Measurements from ENCODE around the gene MBD3L3. TPM values are rescaled to one million over a fixed set of nuclear protein-coding genes. Genes with fewer than 3 reads are reported as not detected.

Gene MBD3L3
- total and polyA plus RNA-seq, 2 of the 4 experiments (the other 2 are of a cell fraction) = not detected

GRCh38 chr19:7098701-7099596 is 40.5 kb upstream of the MBD3L3 start:
- peak overlapping the region; percentile 94 for H4K5ac ChIP-seq (ENCODE audit: low read depth, low read length)
- peak overlapping the region; percentile 91 for H2AFZ ChIP-seq (replicated peaks; ENCODE audit: low read length, poor library complexity)
- DNase-seq (peak; percentile 87), ATAC-seq (ENCODE audit: low read depth) (peak; percentile 95)
- H3K14ac ChIP-seq (replicated peaks; ENCODE audit: low read depth, low read length) = peak overlapping the region; percentile 89
- 0 out of 2 replicates have a peak overlapping the region, but pooled peaks have one; percentile 17 for H2AK5ac ChIP-seq (ENCODE audit: low read depth, low read length)
- H3K27ac ChIP-seq (ENCODE audit: insufficient read depth, low read length) = peak overlapping the region; percentile 95
- H2BK5ac ChIP-seq (ENCODE audit: low read depth, low read length, poor library complexity, severe bottlenecking) = peak overlapping the region; percentile 87
- H3K4me1 ChIP-seq (ENCODE audit: control insufficient read depth, insufficient read depth, low read length) = no peaks in the 10 kb centered on the region
- in situ Hi-C loops (cut with MboI; ENCODE audit: low sequenced_read_pairs) (no loop called here), intact Hi-C loops (cut with micrococcal nuclease) (no loop called here), dilution Hi-C loops (cut with HindIII; ENCODE audit: low sequenced_read_pairs, unreplicated experiment) (no loop called here)
- BruUV-seq (replicated peaks) = no TSS peak
- ChIA-PET POLR2A (ENCODE audit: unreplicated experiment) (no interaction called here), CTCF (interaction anchor here (1.7 kb wide), 1 partner anchor 242 kb away, joined by 7 read pairs; no protein-coding TSS in a partner anchor)
- peak overlapping the region; percentile 89 for H3K18ac ChIP-seq (ENCODE audit: low read depth, low read length)
- H3K9me1 ChIP-seq (ENCODE audit: insufficient read depth, low read length) = no peaks in the 10 kb centered on the region
- peak overlapping the region; percentile 93 for H3K9ac ChIP-seq (ENCODE audit: low read depth, low read length)
- no peaks in the 10 kb centered on the region; a peak in 1 of 4 replicates for H3K79me1 ChIP-seq (ENCODE audit: low read depth in 1 of 2, low read length in 2 of 2)
- peaks cover 12% of the 10 kb centered on the region for H3K9me3 ChIP-seq (ENCODE audit: control insufficient read depth, insufficient read depth, low read length)
- WGBS, 2 experiments (ENCODE audit: extremely low coverage in 2 of 2, insufficient read length in 1 of 2) = 0% methylated on average over 21 of the region's 78 CpGs; no CpG with 5 or more reads in 1 of the 2 experiments
- H2BK15ac ChIP-seq (ENCODE audit: low read depth, low read length) = no peak overlapping the region
- no peaks in the 10 kb centered on the region for H4K20me1 ChIP-seq (ENCODE audit: insufficient read depth, low read length)
- H3K23ac ChIP-seq (ENCODE audit: low read depth, low read length) = peak overlapping the region; percentile 72
- H3K27me3 ChIP-seq (ENCODE audit: control insufficient read depth, insufficient read depth, low read length) = no peaks in the 10 kb centered on the region
- H3K56ac ChIP-seq (ENCODE audit: extremely low read depth, insufficient read depth, low read length) = peak overlapping the region; percentile 63
- peak overlapping the region; percentile 72 for H3K4me2 ChIP-seq (ENCODE audit: low read depth, low read length)
- TF ChIP-seq POLR2A (IDR thresholded peaks at IDR 0.05; ENCODE audit: low read depth, low read length) (0 out of 2 replicates have a peak, but pooled peaks have one; percentile 53), BHLHE40 (IDR thresholded peaks at IDR 0.05; ENCODE audit: low read depth, low read length) (no peak)
- peak overlapping the region; percentile 91 for H3K4me3 ChIP-seq (ENCODE audit: insufficient read depth, low read depth, low read length)
- no peak overlapping the region for H2BK20ac ChIP-seq (ENCODE audit: low read depth, low read length)
- H4K91ac ChIP-seq (ENCODE audit: insufficient read depth, low read depth, low read length) = peak overlapping the region; percentile 61
- H4K8ac ChIP-seq (ENCODE audit: low read depth in 2 of 2, low read length in 2 of 2) = peak overlapping the region; percentile 13 to 84
- H2AK9ac ChIP-seq (replicated peaks; ENCODE audit: low read depth, low read length, poor library complexity) = peak overlapping the region; percentile 29
- H3K36me3 ChIP-seq (ENCODE audit: control insufficient read depth, insufficient read depth, low read length) = no peaks in the 10 kb centered on the region
- H3K4ac ChIP-seq (ENCODE audit: low read depth, low read length) = peak overlapping the region; percentile 91
- H2BK120ac ChIP-seq (ENCODE audit: low read depth, low read length) = peak overlapping the region; percentile 66

All from IMR-90 (cell line).